KMS-11 (cell line): Measurements from ENCODE around the gene AMH.
A peak's percentile ranks its signal among the peaks of the same experiment; 100 is the strongest.

Source experiments
- H2AFZ ChIP-seq: fragments of 200-600 bp; sonication (generic); 2 replicates; pipeline ENCODE4 v1.6.1; 2016; ENCODE audit warnings: antibody characterized with exemption, mixed run types, low read depth
- H3K27ac ChIP-seq: fragments of 200-600 bp; sonication (generic); 2 replicates; pipeline ENCODE4 v1.6.1; 2016; ENCODE audit warnings: mild to moderate bottlenecking, mixed run types
- H3K27me3 ChIP-seq: fragments of 200-600 bp; sonication (generic); 2 replicates; pipeline ENCODE4 v1.6.1; 2017; ENCODE audit warnings: mild to moderate bottlenecking, low read depth, mixed run types, moderate library complexity; ENCODE audit not compliant: insufficient read depth
- H3K36me3 ChIP-seq: fragments of 200-600 bp; sonication (generic); 2 replicates; pipeline ENCODE4 v1.6.1; 2017; ENCODE audit warnings: mild to moderate bottlenecking, mixed run types; ENCODE audit not compliant: insufficient read depth
- H3K4me1 ChIP-seq: fragments of 200-600 bp; sonication (generic); 2 replicates; pipeline ENCODE4 v1.6.1; 2016; ENCODE audit warnings: mild to moderate bottlenecking, low read depth, mixed run types; ENCODE audit not compliant: poor library complexity, severe bottlenecking
- H3K4me2 ChIP-seq: fragments of 200-600 bp; sonication (generic); 2 replicates; pipeline ENCODE4 v1.7.0; 2016; ENCODE audit warnings: mild to moderate bottlenecking, mixed run types
- H3K4me3 ChIP-seq: fragments of 200-600 bp; sonication (generic); IDR thresholded peaks from 2 replicates; pipeline ENCODE4 v1.6.1; 2017; ENCODE audit warnings: low read depth, low read length, mixed read lengths; ENCODE audit not compliant: insufficient read depth
- H3K79me2 ChIP-seq: fragments of 200-600 bp; sonication (generic); 2 replicates; pipeline ENCODE4 v1.6.1; 2016; ENCODE audit warnings: low read depth, mixed run types; ENCODE audit not compliant: insufficient read depth
- H3K9ac ChIP-seq: fragments of 200-600 bp; sonication (generic); 2 replicates; pipeline ENCODE4 v1.6.1; 2016; ENCODE audit warnings: mild to moderate bottlenecking, mixed run types
- H4K20me1 ChIP-seq: fragments of 200-600 bp; sonication (generic); 2 replicates; pipeline ENCODE4 v1.6.1; 2016; ENCODE audit warnings: mild to moderate bottlenecking, mixed run types; ENCODE audit not compliant: insufficient read depth
- TF ChIP-seq, protein P1 (sequence below): fragments of 200-600 bp; sonication (generic); conservative IDR thresholded peaks from 2 replicates; pipeline ENCODE4 v1.6.1; 2017; ENCODE audit warnings: low read depth, mild to moderate bottlenecking, antibody characterized with exemption, low read length, moderate library complexity, mixed read lengths

AMH gene

DNA sequence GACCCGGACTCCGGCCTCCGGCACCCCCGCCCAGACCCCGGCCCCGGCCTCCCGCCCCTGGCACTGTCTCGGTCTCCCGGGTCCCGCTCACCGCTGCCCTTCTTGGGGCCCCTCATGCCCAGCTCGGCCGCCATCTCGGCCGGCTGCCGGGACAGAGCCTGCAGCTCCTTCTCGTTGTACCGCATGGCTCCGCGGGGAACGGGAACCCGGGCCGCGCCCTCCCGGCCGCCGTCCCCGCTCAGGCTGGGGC lies 13.1 kb upstream of the AMH start:
- Histone ChIP-seq H3K27ac (peak overlapping the region; percentile 78), H3K36me3 (peaks cover 3% of the 10 kb centered on the region; the same call in 1 of the 2 replicates), H3K79me2 (peaks cover 77% of the 10 kb centered on the region), H3K4me3 (no peak overlapping the region), H4K20me1 (peaks cover 17% of the 10 kb centered on the region), H2AFZ (peak overlapping the region; percentile 18; the same call in 1 of the 2 replicates), H3K9ac (peak overlapping the region; percentile 88), H3K4me1 (peaks cover 58% of the 10 kb centered on the region), H3K27me3 (no peaks in the 10 kb centered on the region), H3K4me2 (peak overlapping the region; percentile 68; the same call in 1 of the 2 replicates)
- TF ChIP-seq, protein P1, sequence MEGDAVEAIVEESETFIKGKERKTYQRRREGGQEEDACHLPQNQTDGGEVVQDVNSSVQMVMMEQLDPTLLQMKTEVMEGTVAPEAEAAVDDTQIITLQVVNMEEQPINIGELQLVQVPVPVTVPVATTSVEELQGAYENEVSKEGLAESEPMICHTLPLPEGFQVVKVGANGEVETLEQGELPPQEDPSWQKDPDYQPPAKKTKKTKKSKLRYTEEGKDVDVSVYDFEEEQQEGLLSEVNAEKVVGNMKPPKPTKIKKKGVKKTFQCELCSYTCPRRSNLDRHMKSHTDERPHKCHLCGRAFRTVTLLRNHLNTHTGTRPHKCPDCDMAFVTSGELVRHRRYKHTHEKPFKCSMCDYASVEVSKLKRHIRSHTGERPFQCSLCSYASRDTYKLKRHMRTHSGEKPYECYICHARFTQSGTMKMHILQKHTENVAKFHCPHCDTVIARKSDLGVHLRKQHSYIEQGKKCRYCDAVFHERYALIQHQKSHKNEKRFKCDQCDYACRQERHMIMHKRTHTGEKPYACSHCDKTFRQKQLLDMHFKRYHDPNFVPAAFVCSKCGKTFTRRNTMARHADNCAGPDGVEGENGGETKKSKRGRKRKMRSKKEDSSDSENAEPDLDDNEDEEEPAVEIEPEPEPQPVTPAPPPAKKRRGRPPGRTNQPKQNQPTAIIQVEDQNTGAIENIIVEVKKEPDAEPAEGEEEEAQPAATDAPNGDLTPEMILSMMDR, result no peak

DNA sequence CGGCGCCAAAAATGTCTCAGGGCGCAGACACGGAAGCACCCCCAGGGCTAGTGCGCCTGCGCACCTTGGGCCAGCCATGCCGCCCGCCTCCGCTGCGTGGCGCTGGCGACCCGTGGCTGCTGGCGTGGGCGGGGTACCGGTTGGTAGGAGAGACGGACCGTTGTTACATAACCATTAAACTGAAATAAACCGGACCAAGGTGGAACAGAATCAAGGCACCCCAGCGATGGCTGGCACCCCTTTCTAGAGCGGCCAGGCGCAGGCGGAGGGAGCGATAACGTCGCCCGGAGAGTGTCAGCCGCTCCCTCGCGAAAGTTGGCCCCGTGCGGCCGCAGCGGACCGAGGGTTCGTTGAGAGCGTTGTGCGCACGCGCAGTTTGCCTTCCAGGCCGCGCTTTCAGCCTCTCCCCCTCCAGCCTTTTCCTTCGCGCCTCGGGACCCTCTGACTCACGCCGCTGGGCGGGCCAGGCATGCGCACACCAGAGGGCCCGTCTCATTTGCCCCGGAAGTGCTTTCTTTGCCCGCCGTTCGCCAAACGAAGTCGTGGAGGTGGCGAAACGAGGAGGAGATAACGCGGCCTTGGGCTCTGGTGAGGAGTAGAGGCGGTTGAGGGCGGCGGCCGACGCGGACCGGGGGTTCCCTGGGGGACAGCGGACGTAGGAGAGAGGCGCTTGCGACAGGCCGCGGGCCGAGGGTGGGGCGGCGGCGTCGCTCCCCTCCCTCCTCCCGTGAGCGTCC lies 12.6 kb upstream of the AMH start, which contains the start of the genes PLEKHJ1 and SF3A2:
PLEKHJ1 (minus strand) TSS at position 16 of the 737 bp plus-strand sequence. CDS start 81 bp downstream, outside the sequence.
SF3A2 (plus strand) TSS at position 511 of the 737 bp plus-strand sequence. CDS start 6,595 bp downstream, outside the sequence.
- peaks cover 22% of the 10 kb centered on the region for H4K20me1 ChIP-seq
- H3K4me1 ChIP-seq, result peaks cover 58% of the 10 kb centered on the region
- peak within 1 kb of the TSS; percentile 76; the same call in 1 of the 2 replicates for H2AFZ ChIP-seq
- H3K27me3 ChIP-seq, result no peaks in the 10 kb centered on the region
- H3K36me3 ChIP-seq, result peaks cover 3% of the 10 kb centered on the region; the same call in 1 of the 2 replicates
- H3K4me3 ChIP-seq, result no peak within 1 kb of the TSS
- H3K79me2 ChIP-seq, result peaks cover 82% of the 10 kb centered on the region
- peak within 1 kb of the TSS; percentile 85 for H3K4me2 ChIP-seq
- H3K9ac ChIP-seq, result peak within 1 kb of the TSS; percentile 88
- TF ChIP-seq, protein P1, result peak; percentile 88
- H3K27ac ChIP-seq, result peak within 1 kb of the TSS; percentile 78

DNA sequence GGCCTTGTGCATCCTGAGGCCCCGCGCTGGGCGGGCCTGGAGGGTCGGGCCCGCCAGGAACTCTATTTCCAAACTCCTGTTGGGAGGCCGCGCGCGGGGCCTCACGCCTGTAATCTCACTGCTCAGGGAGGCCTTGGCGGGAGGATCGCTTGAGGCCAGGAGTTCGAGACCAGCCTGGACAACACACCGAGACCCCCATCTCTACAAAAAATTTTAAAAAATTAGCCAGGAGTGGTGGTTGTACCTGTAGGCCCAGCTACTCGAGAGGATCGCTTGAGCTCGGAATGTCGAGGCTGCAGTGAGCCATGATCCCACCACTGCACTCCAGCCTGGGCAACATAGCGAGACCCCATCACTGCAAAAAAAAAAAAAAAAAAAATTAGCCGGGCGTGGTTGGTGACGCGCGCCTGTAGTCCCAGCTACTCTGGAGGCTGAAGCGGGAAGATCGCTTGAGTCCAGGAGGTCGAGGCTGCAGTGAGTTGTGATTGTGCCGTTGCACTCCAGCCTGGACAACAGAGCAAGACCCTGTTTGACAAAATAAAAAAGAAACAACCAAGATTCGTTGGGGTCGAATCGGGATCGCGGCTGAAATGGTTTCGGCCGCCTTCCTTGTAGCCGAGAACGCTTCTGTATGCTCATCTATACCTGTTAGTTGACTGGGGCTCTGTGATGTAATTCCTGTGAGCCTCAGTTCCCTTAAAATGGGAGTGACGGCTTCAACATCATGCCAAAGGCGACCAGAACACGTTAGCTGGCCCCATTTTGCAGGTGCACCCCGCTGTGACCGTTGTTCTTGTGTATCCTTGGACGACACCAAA lies 11.9 kb upstream of the AMH start:
- TF ChIP-seq, protein P1, result no peak
- Histone ChIP-seq H3K4me1 (peaks cover 58% of the 10 kb centered on the region), H4K20me1 (peaks cover 27% of the 10 kb centered on the region), H3K27me3 (no peaks in the 10 kb centered on the region), H3K36me3 (peaks cover 3% of the 10 kb centered on the region; the same call in 1 of the 2 replicates), H3K4me3 (no peak overlapping the region), H2AFZ (peak overlapping the region; percentile 76; the same call in 1 of the 2 replicates), H3K4me2 (peak overlapping the region; percentile 85), H3K9ac (peak overlapping the region; percentile 88), H3K79me2 (peaks cover 90% of the 10 kb centered on the region), H3K27ac (peak overlapping the region; percentile 78)

DNA sequence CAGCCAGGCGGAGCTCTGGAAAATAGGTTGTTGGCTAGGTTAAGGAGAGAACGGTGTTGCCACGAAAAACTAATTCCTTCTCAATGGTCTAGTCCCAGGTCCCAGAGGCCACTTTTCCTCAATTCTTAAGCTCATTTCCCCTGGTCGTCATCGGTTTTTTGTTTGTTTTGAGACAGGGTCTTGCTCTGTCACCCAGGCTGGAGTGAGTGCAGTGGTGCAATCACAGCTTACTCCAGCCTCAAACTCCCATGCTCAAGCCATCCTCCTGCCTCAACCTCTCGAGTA lies 11.3 kb upstream of the AMH start:
- no peak overlapping the region for H3K4me3 ChIP-seq
- no peaks in the 10 kb centered on the region for H3K27me3 ChIP-seq
- TF ChIP-seq, protein P1, result no peak
- H3K9ac ChIP-seq, result no peak overlapping the region
- H2AFZ ChIP-seq, result no peak overlapping the region
- peaks cover 57% of the 10 kb centered on the region for H3K4me1 ChIP-seq
- no peak overlapping the region for H3K27ac ChIP-seq
- peaks cover 32% of the 10 kb centered on the region for H4K20me1 ChIP-seq
- peaks cover 2% of the 10 kb centered on the region; the same call in 1 of the 2 replicates for H3K36me3 ChIP-seq
- peaks cover 94% of the 10 kb centered on the region for H3K79me2 ChIP-seq
- peak overlapping the region; percentile 85 for H3K4me2 ChIP-seq
